Spleen (tissue), 11 donors: ENCODE results near the gene CCDC69. TPM values are rescaled to one million over a fixed set of nuclear protein-coding genes. Genes with fewer than 3 reads are reported as not detected.

Experiments used
- DNase-seq: peaks from one replicate; pipeline ENCODE4 v3.0.0-alpha.2; 2020
- H3K27ac ChIP-seq, 8 donors: fragments of 200-600 bp; sonication (generic) in 7 of 8; 1 replicate in 4 of 8; 2 replicates in 4 of 8; pipeline versions ENCODE4 v1.5.0 to v1.8.0; 2016 to 2021; ENCODE audit warnings: inconsistent platforms in 4 of 8, mild to moderate bottlenecking in 4 of 8, moderate library complexity in 1 of 8
- H3K27me3 ChIP-seq, 7 donors: fragments of 200-600 bp; sonication (generic) in 6 of 7; replicated peaks in 1 of 7; 1 replicate in 4 of 7; 2 replicates in 3 of 7; pipeline versions ENCODE4 v1.5.0 to v1.8.0; 2016 to 2021; ENCODE audit warnings: inconsistent platforms in 3 of 7, mild to moderate bottlenecking in 1 of 7
- H3K36me3 ChIP-seq, 6 donors: fragments of 200-600 bp; sonication (generic) in 5 of 6; 1 replicate in 4 of 6; 2 replicates in 2 of 6; pipeline versions ENCODE4 v1.5.0 to v1.8.0; 2016 to 2021; ENCODE audit warnings: inconsistent platforms in 2 of 6
- H3K4me1 ChIP-seq, 6 donors: fragments of 200-600 bp; sonication (generic) in 5 of 6; 1 replicate in 3 of 6; 2 replicates in 3 of 6; pipeline versions ENCODE4 v1.5.0 to v1.8.0; 2016 to 2021; ENCODE audit warnings: inconsistent platforms in 3 of 6
- H3K4me3 ChIP-seq, 8 donors: fragments of 200-600 bp; sonication (generic) in 7 of 8; 1 replicate in 4 of 8; 2 replicates in 4 of 8; pipeline versions ENCODE4 v1.5.0 to v1.8.0; 2016 to 2021; ENCODE audit warnings: inconsistent platforms in 4 of 8, mild to moderate bottlenecking in 4 of 8, moderate library complexity in 2 of 8
- H3K9me3 ChIP-seq, 8 donors: fragments of 200-600 bp; sonication (generic) in 7 of 8; 1 replicate in 4 of 8; 2 replicates in 4 of 8; pipeline versions ENCODE4 v1.5.0 to v1.8.0; 2016 to 2021; ENCODE audit warnings: inconsistent platforms in 4 of 8
- CTCF ChIP-seq, 11 experiments: fragments of 200-600 bp in 7 of 11; fragments of 450-650 bp in 4 of 11; sonication (generic) in 4 of 11; IDR thresholded peaks in 8 of 11; conservative IDR thresholded peaks in 3 of 11; 1 replicate in 7 of 11; 2 replicates in 4 of 11; pipeline versions ENCODE4 v1.4.0 to v1.8.0; 2016 to 2021; ENCODE audit warnings: antibody characterized with exemption in 11 of 11, inconsistent platforms in 4 of 11, mild to moderate bottlenecking in 1 of 11
- POLR2A ChIP-seq, 3 donors: fragments of 450-650 bp; IDR thresholded peaks; one replicate each; pipeline ENCODE4 v1.5.1; 2017; ENCODE audit warnings: antibody characterized with exemption in 3 of 3, mild to moderate bottlenecking in 1 of 3
- POLR2AphosphoS5 ChIP-seq, 3 donors: sonication (generic); formaldehyde crosslinking; IDR thresholded peaks; one replicate each; pipeline ENCODE4 v1.5.1; 2017; ENCODE audit warnings: antibody characterized with exemption in 3 of 3
- WGBS, 5 donors: extraction: QIAGEN DNeasy Blood & Tissue Kit in 3 of 5; methylation state at CpG; one replicate each; pipeline versions ENCODE4 v1.1.5 to v1.1.7; 2013 to 2018; 5-methylcytosine and 5-hydroxymethylcytosine counted together
- intact Hi-C: fragments of 100-400 bp; cut with DNase I; formaldehyde crosslinking; loops from one replicate; pipeline ENCODE4 v1.15.0; 2023; ENCODE audit warnings: low total_unique reads
- polyA plus RNA-seq, 3 donors: library from polyadenylated mRNA; stranded (reverse); fragments of 200-250 nt; gene quantifications; one replicate each; pipeline ENCODE4 v1.2.1, GENCODE V29; 2013
- total RNA-seq, 7 donors: library from RNA; depleted of rRNA in 3 of 7; stranded (reverse); fragments of >200 nt in 3 of 7; fragmentation: NEBNext Ultra II Directional in 4 of 7; extraction: Animal tissue kit (Norgen Biotek cat#: 25700) in 4 of 7; gene quantifications; one replicate each; pipeline versions ENCODE4 v1.1.0 to v1.2.1, GENCODE V29; 2016 to 2021
- donor health status: healthy with polysubstance abuse.
- donor health status: DM: no; HTN: no; CAD: no; lungs with moderate emphysema.
- donor health status: DM: no; HTN: no; CAD: no.
- donor health status: Bipolar disorder and iron deficiency.
- donor health status: healthy.
- donor health status: DM: no; HTN: no; CAD: no.
- donor health status: DM: yes; HTN: yes; CAD: no.

Gene CCDC69
- total and polyA plus RNA-seq, 10 donors, result 37.7 to 145 (median 94.9) TPM

GRCh38 chr5:151219138-151219537, 4.8 kb downstream of the CCDC69 start:
- intact Hi-C loops, result no loop called here
- H3K4me3 ChIP-seq, result no peak overlapping the region
- H3K36me3 ChIP-seq, result peaks cover 0 to 59% (median 3%) of the 10 kb centered on the region in 6 donors
- H3K4me1 ChIP-seq, result peaks cover 64 to 96% (median 92%) of the 10 kb centered on the region in 6 donors
- no peaks in the 10 kb centered on the region for H3K27me3 ChIP-seq
- DNase-seq, result no peak
- H3K9me3 ChIP-seq, result no peaks in the 10 kb centered on the region
- peak overlapping the region in 6 of 8 donors; percentile 50 to 98 (median 96) for H3K27ac ChIP-seq
- WGBS, 5 donors, result 91 to 95% (median 93%) methylated on average over 7 to 9 of the region's 9 CpGs
- no peak for TF ChIP-seq CTCF (IDR thresholded peaks at IDR 0.05 in 8 of 11, conservative IDR thresholded peaks at IDR 0.05 in 3 of 11)
- no peak for TF ChIP-seq POLR2A (IDR thresholded peaks at IDR 0.05)

- TF ChIP-seq POLR2A (IDR thresholded peaks at IDR 0.05), result no peak
- TF ChIP-seq CTCF (IDR thresholded peaks at IDR 0.05 in 8 of 11, conservative IDR thresholded peaks at IDR 0.05 in 3 of 11), result no peak
- peak in 1 of 3 donors; percentile 25 for TF ChIP-seq POLR2AphosphoS5 (IDR thresholded peaks at IDR 0.05)
- peaks cover 72 to 100% (median 99%) of the 10 kb centered on the region in 6 donors for H3K4me1 ChIP-seq
- no peaks in the 10 kb centered on the region for H3K9me3 ChIP-seq
- no peak overlapping the region for H3K4me3 ChIP-seq
- no peak for DNase-seq
- peaks cover 0 to 59% (median 3%) of the 10 kb centered on the region in 6 donors for H3K36me3 ChIP-seq
- no peaks in the 10 kb centered on the region for H3K27me3 ChIP-seq
- 52 to 72% (median 69%) methylated on average over 6 of the region's 6 CpGs for WGBS, 5 donors
- peak overlapping the region in 7 of 8 donors; percentile 50 to 98 (median 95) for H3K27ac ChIP-seq
- intact Hi-C loops, result no loop called here
Measured at GRCh38 chr5:151218177-151218576, 5.7 kb downstream of the CCDC69 start.

- TF ChIP-seq CTCF (IDR thresholded peaks at IDR 0.05 in 8 of 11, conservative IDR thresholded peaks at IDR 0.05 in 3 of 11) (no peak), POLR2A (IDR thresholded peaks at IDR 0.05) (no peak), POLR2AphosphoS5 (IDR thresholded peaks at IDR 0.05) (no peak)
- 78 to 85% (median 82%) methylated on average over 5 of the region's 5 CpGs for WGBS, 5 donors
- no peaks in the 10 kb centered on the region for H3K27me3 ChIP-seq
- H3K4me3 ChIP-seq, result no peak overlapping the region
- H3K27ac ChIP-seq, result peak overlapping the region in 7 of 8 donors; percentile 87 to 98 (median 95)
- peaks cover 0 to 58% (median 3%) of the 10 kb centered on the region in 6 donors for H3K36me3 ChIP-seq
- H3K4me1 ChIP-seq, result peaks cover 81 to 100% (median 100%) of the 10 kb centered on the region in 6 donors
- H3K9me3 ChIP-seq, result no peaks in the 10 kb centered on the region
- DNase-seq, result no peak
- intact Hi-C loops, result no loop called here
Measured at GRCh38 chr5:151216781-151217180, 7.1 kb downstream of the CCDC69 start.

GRCh38 chr5:151215546-151215880, 8.4 kb downstream of the CCDC69 start:
- 64 to 91% (median 81%) methylated on average over 2 of the region's 2 CpGs for WGBS, 5 donors
- intact Hi-C loops, result no loop called here
- H3K27ac ChIP-seq, result peak overlapping the region; percentile 84 to 98 (median 94)

More at GRCh38 chr5:151215546-151215880, 8.4 kb downstream of the CCDC69 start:
- Histone ChIP-seq H3K4me1 (peaks cover 80 to 100% (median 100%) of the 10 kb centered on the region in 6 donors), H3K27me3 (no peaks in the 10 kb centered on the region), H3K36me3 (peaks cover 0 to 51% (median 3%) of the 10 kb centered on the region in 6 donors), H3K4me3 (peak overlapping the region in 1 of 8 donors; percentile 63), H3K9me3 (no peaks in the 10 kb centered on the region)
- TF ChIP-seq CTCF (IDR thresholded peaks at IDR 0.05 in 8 of 11, conservative IDR thresholded peaks at IDR 0.05 in 3 of 11), result no peak
- TF ChIP-seq POLR2AphosphoS5 (IDR thresholded peaks at IDR 0.05), result no peak
- DNase-seq, result no peak
